ENCODE measurements around the gene MDGA2. TPM values are rescaled to one million over a fixed set of nuclear protein-coding genes. Genes with fewer than 3 reads are reported as not detected.

The MDGA2 gene
- total and polyA plus RNA-seq, 2 donors (not counting 1 experiment from before 2014, with no cell fraction given), result not detected

- H3K9ac ChIP-seq (ENCODE audit: insufficient read depth, low read length), result no peak overlapping the region
- H3K27ac ChIP-seq (ENCODE audit: insufficient read depth, low read length), result no peak overlapping the region
- no peak for TF ChIP-seq EZH2 (IDR thresholded peaks at IDR 0.05; ENCODE audit: low read length, missing control alignments)
- TF ChIP-seq CTCF (conservative IDR thresholded peaks at IDR 0.05 in 1 of 2, IDR thresholded peaks at IDR 0.05 in 1 of 2; ENCODE audit: low read depth in 1 of 2, low read length in 2 of 2), result no peak
- H4K20me1 ChIP-seq (ENCODE audit: control insufficient read depth, extremely low read depth, insufficient read depth, low read length), result no peaks in the 10 kb centered on the region
- H3K79me2 ChIP-seq (ENCODE audit: control insufficient read depth, insufficient read depth, low read length), result no peaks in the 10 kb centered on the region
- DNase-seq (ENCODE audit: low read depth in 2 of 2), result no peak
- no peaks in the 10 kb centered on the region for H3K9me3 ChIP-seq (ENCODE audit: control insufficient read depth, insufficient read depth, low read depth, low read length)
- H3K4me3 ChIP-seq (replicated peaks in 1 of 4; ENCODE audit: control extremely low read depth in 1 of 4, insufficient read depth in 1 of 4, low read depth in 3 of 4, low read length in 4 of 4), result no peak overlapping the region
- no peak overlapping the region for H3K4me2 ChIP-seq (ENCODE audit: extremely low read depth, insufficient read depth, low read length)
- H3K4me1 ChIP-seq (ENCODE audit: control insufficient read depth, extremely low read depth, insufficient read depth, low read length), result no peaks in the 10 kb centered on the region
- no peak overlapping the region for H2AFZ ChIP-seq (ENCODE audit: low read length)
- H3K36me3 ChIP-seq (ENCODE audit: control insufficient read depth, insufficient read depth, low read length), result no peaks in the 10 kb centered on the region
- H3K27me3 ChIP-seq (ENCODE audit: control insufficient read depth, insufficient read depth, low read length), result no peaks in the 10 kb centered on the region
These were observed 148.7 kb downstream of the MDGA2 start for GRCh38 chr14:47526591-47527244.

- Histone ChIP-seq H3K4me2 (ENCODE audit: extremely low read depth, insufficient read depth, low read length) (no peak overlapping the region), H4K20me1 (ENCODE audit: control insufficient read depth, extremely low read depth, insufficient read depth, low read length) (no peaks in the 10 kb centered on the region), H3K36me3 (ENCODE audit: control insufficient read depth, insufficient read depth, low read length) (no peaks in the 10 kb centered on the region), H3K4me1 (ENCODE audit: control insufficient read depth, extremely low read depth, insufficient read depth, low read length) (no peaks in the 10 kb centered on the region), H3K4me3 (replicated peaks in 1 of 4; ENCODE audit: control extremely low read depth in 1 of 4, insufficient read depth in 1 of 4, low read depth in 3 of 4, low read length in 4 of 4) (no peak overlapping the region), H3K9me3 (ENCODE audit: control insufficient read depth, insufficient read depth, low read depth, low read length) (no peaks in the 10 kb centered on the region), H2AFZ (ENCODE audit: low read length) (no peak overlapping the region), H3K79me2 (ENCODE audit: control insufficient read depth, insufficient read depth, low read length) (no peaks in the 10 kb centered on the region), H3K27ac (ENCODE audit: insufficient read depth, low read length) (no peak overlapping the region), H3K27me3 (ENCODE audit: control insufficient read depth, insufficient read depth, low read length) (no peaks in the 10 kb centered on the region), H3K9ac (ENCODE audit: insufficient read depth, low read length) (no peak overlapping the region)
- no peak for DNase-seq (ENCODE audit: low read depth in 2 of 2)
- TF ChIP-seq EZH2 (IDR thresholded peaks at IDR 0.05; ENCODE audit: low read length, missing control alignments) (no peak), CTCF (conservative IDR thresholded peaks at IDR 0.05 in 1 of 2, IDR thresholded peaks at IDR 0.05 in 1 of 2; ENCODE audit: low read depth in 1 of 2, low read length in 2 of 2) (no peak)
These were observed 150.9 kb downstream of the MDGA2 start for GRCh38 chr14:47524524-47524923.

- H3K27me3 ChIP-seq (ENCODE audit: control insufficient read depth, insufficient read depth, low read length), result no peaks in the 10 kb centered on the region
- no peak overlapping the region for H3K27ac ChIP-seq (ENCODE audit: insufficient read depth, low read length)
- no peak overlapping the region for H2AFZ ChIP-seq (ENCODE audit: low read length)
- no peak for TF ChIP-seq CTCF (conservative IDR thresholded peaks at IDR 0.05 in 1 of 2, IDR thresholded peaks at IDR 0.05 in 1 of 2; ENCODE audit: low read depth in 1 of 2, low read length in 2 of 2)
- no peak for TF ChIP-seq EZH2 (IDR thresholded peaks at IDR 0.05; ENCODE audit: low read length, missing control alignments)
- no peak overlapping the region for H3K9ac ChIP-seq (ENCODE audit: insufficient read depth, low read length)
- no peak for DNase-seq (ENCODE audit: low read depth in 2 of 2)
- H3K4me2 ChIP-seq (ENCODE audit: extremely low read depth, insufficient read depth, low read length), result no peak overlapping the region
- no peaks in the 10 kb centered on the region for H3K79me2 ChIP-seq (ENCODE audit: control insufficient read depth, insufficient read depth, low read length)
- no peaks in the 10 kb centered on the region for H3K9me3 ChIP-seq (ENCODE audit: control insufficient read depth, insufficient read depth, low read depth, low read length)
- H3K36me3 ChIP-seq (ENCODE audit: control insufficient read depth, insufficient read depth, low read length), result no peaks in the 10 kb centered on the region
- no peaks in the 10 kb centered on the region for H4K20me1 ChIP-seq (ENCODE audit: control insufficient read depth, extremely low read depth, insufficient read depth, low read length)
- H3K4me1 ChIP-seq (ENCODE audit: control insufficient read depth, extremely low read depth, insufficient read depth, low read length), result no peaks in the 10 kb centered on the region
- no peak overlapping the region for H3K4me3 ChIP-seq (replicated peaks in 1 of 4; ENCODE audit: control extremely low read depth in 1 of 4, insufficient read depth in 1 of 4, low read depth in 3 of 4, low read length in 4 of 4)
These were observed 155.0 kb downstream of the MDGA2 start for GRCh38 chr14:47520382-47520781.
